Lower leg skin (tissue), 3 donors: ENCODE data around the gene NFATC2.

ENCODE experiments used
- POLR2A ChIP-seq, 2 donors: fragments of 450-650 bp; IDR thresholded peaks; one replicate each; pipeline ENCODE4 v1.6.1; 2016 to 2017; ENCODE audit warnings: antibody characterized with exemption in 2 of 2, mild to moderate bottlenecking in 1 of 2, moderate library complexity in 1 of 2
- TF ChIP-seq, protein P1 (sequence below), 3 donors: fragments of 450-650 bp; IDR thresholded peaks; one replicate each; pipeline ENCODE4 v1.5.1; 2016; ENCODE audit warnings: antibody characterized with exemption in 3 of 3, mild to moderate bottlenecking in 3 of 3, moderate library complexity in 2 of 3

- TF ChIP-seq, protein P1, sequence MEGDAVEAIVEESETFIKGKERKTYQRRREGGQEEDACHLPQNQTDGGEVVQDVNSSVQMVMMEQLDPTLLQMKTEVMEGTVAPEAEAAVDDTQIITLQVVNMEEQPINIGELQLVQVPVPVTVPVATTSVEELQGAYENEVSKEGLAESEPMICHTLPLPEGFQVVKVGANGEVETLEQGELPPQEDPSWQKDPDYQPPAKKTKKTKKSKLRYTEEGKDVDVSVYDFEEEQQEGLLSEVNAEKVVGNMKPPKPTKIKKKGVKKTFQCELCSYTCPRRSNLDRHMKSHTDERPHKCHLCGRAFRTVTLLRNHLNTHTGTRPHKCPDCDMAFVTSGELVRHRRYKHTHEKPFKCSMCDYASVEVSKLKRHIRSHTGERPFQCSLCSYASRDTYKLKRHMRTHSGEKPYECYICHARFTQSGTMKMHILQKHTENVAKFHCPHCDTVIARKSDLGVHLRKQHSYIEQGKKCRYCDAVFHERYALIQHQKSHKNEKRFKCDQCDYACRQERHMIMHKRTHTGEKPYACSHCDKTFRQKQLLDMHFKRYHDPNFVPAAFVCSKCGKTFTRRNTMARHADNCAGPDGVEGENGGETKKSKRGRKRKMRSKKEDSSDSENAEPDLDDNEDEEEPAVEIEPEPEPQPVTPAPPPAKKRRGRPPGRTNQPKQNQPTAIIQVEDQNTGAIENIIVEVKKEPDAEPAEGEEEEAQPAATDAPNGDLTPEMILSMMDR (IDR thresholded peaks at IDR 0.05): no peak
- no peak for TF ChIP-seq POLR2A (IDR thresholded peaks at IDR 0.05)
Measured at GRCh38 chr20:51529081-51529681, 13.3 kb downstream of the NFATC2 start.
